ENCODE measurements around the gene CHRNB2.
"Not testable (repeated sequence)": the region's sequence is repeated elsewhere in the genome, so short reads cannot be mapped to it uniquely, and the experiment has no call there.

The CHRNB2 gene

GRCh38 chr1:154527192-154527591 lies 40.4 kb upstream of the CHRNB2 start:
- no peak for TF ChIP-seq CTCF (IDR thresholded peaks at IDR 0.05; ENCODE audit: insufficient read depth, low read length, poor library complexity, severe bottlenecking)
- Histone ChIP-seq H3K4me3 (replicated peaks; ENCODE audit: low read depth, low read length) (no peak overlapping the region), H3K36me3 (ENCODE audit: control insufficient read depth, insufficient read depth, low read length) (no peaks in the 10 kb centered on the region), H3K27me3 (replicated peaks; ENCODE audit: control insufficient read depth, insufficient read depth, low read length) (no peaks in the 10 kb centered on the region)
- DNase-seq (ENCODE audit: extremely low read depth, insufficient read length), result no peak

- no peak for TF ChIP-seq CTCF (IDR thresholded peaks at IDR 0.05; ENCODE audit: insufficient read depth, low read length, poor library complexity, severe bottlenecking)
- DNase-seq (ENCODE audit: extremely low read depth, insufficient read length), result no peak
- Histone ChIP-seq H3K36me3 (ENCODE audit: control insufficient read depth, insufficient read depth, low read length) (no peaks in the 10 kb centered on the region), H3K4me3 (replicated peaks; ENCODE audit: low read depth, low read length) (no peak overlapping the region), H3K27me3 (replicated peaks; ENCODE audit: control insufficient read depth, insufficient read depth, low read length) (no peaks in the 10 kb centered on the region)
Measured at GRCh38 chr1:154529308-154529707, 38.3 kb upstream of the CHRNB2 start.

DNA sequence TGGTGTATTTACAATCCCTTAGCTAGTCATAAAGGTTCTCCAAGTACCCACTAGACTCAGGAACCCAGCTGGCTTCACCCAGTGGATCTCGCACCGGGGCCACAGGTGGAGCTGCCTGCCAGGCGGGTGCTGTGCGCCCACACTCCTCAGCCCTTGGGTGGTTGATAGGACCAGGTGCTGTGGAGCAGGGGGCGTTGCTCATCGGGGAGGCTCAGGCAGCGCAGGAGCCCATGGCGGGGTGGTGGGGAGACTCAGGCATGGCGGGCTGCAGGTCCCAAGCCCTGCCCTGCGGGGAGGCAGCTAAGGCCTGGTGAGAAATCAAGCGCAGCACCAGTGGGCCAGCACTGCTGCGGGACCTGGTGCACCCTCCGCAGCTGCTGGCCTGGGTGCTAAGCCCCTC lies 35.6 kb upstream of the CHRNB2 start:
- H3K36me3 ChIP-seq (ENCODE audit: control insufficient read depth, insufficient read depth, low read length); DNase-seq (ENCODE audit: extremely low read depth, insufficient read length); H3K4me3 ChIP-seq (replicated peaks; ENCODE audit: low read depth, low read length); H3K27me3 ChIP-seq (replicated peaks; ENCODE audit: control insufficient read depth, insufficient read depth, low read length): not testable (repeated sequence)

GRCh38 chr1:154533952-154534844 lies 33.4 kb upstream of the CHRNB2 start:
- DNase-seq (ENCODE audit: extremely low read depth, insufficient read length), result no peak

DNA sequence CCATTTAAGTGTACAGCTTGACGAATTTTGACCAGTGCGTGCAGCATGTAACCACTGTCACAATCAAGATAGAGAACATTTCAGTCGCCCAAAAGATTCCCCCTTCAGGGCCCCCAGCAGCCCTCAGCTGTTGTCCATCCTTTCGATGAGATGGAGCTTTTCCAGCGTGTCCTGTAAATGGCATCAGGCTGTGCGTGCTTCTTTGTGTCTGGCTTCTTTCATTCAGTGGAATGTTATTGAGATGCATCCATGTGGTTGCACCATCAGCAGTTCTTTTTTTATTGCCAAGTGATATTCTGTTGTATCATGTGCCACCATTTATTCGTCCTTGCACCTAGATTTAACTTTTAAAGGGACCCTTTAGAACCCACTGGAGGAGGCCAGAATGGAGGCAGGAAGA lies 31.0 kb upstream of the CHRNB2 start:
- no peak for TF ChIP-seq CTCF (IDR thresholded peaks at IDR 0.05; ENCODE audit: insufficient read depth, low read length, poor library complexity, severe bottlenecking)
- H3K36me3 ChIP-seq (ENCODE audit: control insufficient read depth, insufficient read depth, low read length), result no peaks in the 10 kb centered on the region
- no peak for DNase-seq (ENCODE audit: extremely low read depth, insufficient read length)
- H3K27me3 ChIP-seq (replicated peaks; ENCODE audit: control insufficient read depth, insufficient read depth, low read length), result peaks cover 2% of the 10 kb centered on the region
- no peak overlapping the region for H3K4me3 ChIP-seq (replicated peaks; ENCODE audit: low read depth, low read length)

More at GRCh38 chr1:154533952-154534844, 33.4 kb upstream of the CHRNB2 start:
- H3K27me3 ChIP-seq (replicated peaks; ENCODE audit: control insufficient read depth, insufficient read depth, low read length), result no peaks in the 10 kb centered on the region; the same call in 1 of the 2 replicates
- H3K4me3 ChIP-seq (replicated peaks; ENCODE audit: low read depth, low read length), result no peak overlapping the region
- H3K36me3 ChIP-seq (ENCODE audit: control insufficient read depth, insufficient read depth, low read length), result no peaks in the 10 kb centered on the region
- peak; percentile 46 for TF ChIP-seq CTCF (IDR thresholded peaks at IDR 0.05; ENCODE audit: insufficient read depth, low read length, poor library complexity, severe bottlenecking)

- Histone ChIP-seq H3K36me3 (ENCODE audit: control insufficient read depth, insufficient read depth, low read length) (no peaks in the 10 kb centered on the region), H3K4me3 (replicated peaks; ENCODE audit: low read depth, low read length) (no peak overlapping the region), H3K27me3 (replicated peaks; ENCODE audit: control insufficient read depth, insufficient read depth, low read length) (peaks cover 2% of the 10 kb centered on the region)
- no peak for DNase-seq (ENCODE audit: extremely low read depth, insufficient read length)
- no peak for TF ChIP-seq CTCF (IDR thresholded peaks at IDR 0.05; ENCODE audit: insufficient read depth, low read length, poor library complexity, severe bottlenecking)
Measured at GRCh38 chr1:154539486-154540483, 27.8 kb upstream of the CHRNB2 start.

Measured in GM06990 (cell line).